ENCODE results near the gene MARCO. TPM values are rescaled to one million over a fixed set of nuclear protein-coding genes. Genes with fewer than 3 reads are reported as not detected.

MARCO gene
- total RNA-seq, 1 experiment from 2014 or later: not detected

GRCh38 chr2:118988706-118989105 lies 46.7 kb downstream of the MARCO start:
- Histone ChIP-seq H3K79me1 (ENCODE audit: insufficient read depth, low read depth, low read length, poor library complexity, severe bottlenecking) (no peaks in the 10 kb centered on the region), H4K5ac (ENCODE audit: insufficient read length, low read depth, low read length) (no peak overlapping the region), H2AK5ac (ENCODE audit: insufficient read length, low read length) (no peak overlapping the region), H3T11ph (ENCODE audit: low read length) (no peak overlapping the region), H3K9me3 (ENCODE audit: control insufficient read depth, low read depth, low read length) (no peaks in the 10 kb centered on the region), H4K91ac (ENCODE audit: insufficient read length, low read depth, low read length) (no peak overlapping the region), H3K4me1 (ENCODE audit: insufficient read depth, low read length) (no peaks in the 10 kb centered on the region), H2BK120ac (ENCODE audit: low read depth, low read length, poor library complexity, severe bottlenecking) (no peak overlapping the region), H2BK20ac (ENCODE audit: low read depth, low read length, poor library complexity, severe bottlenecking) (no peak overlapping the region), H3K27me3 (ENCODE audit: insufficient read depth, low read length) (no peaks in the 10 kb centered on the region; the same call in 1 of the 2 replicates), H2BK12ac (ENCODE audit: insufficient read length, low read depth, low read length) (no peak overlapping the region), H3K23me2 (ENCODE audit: insufficient read length, low read depth, low read length, poor library complexity, severe bottlenecking) (no peaks in the 10 kb centered on the region), H3K4ac (ENCODE audit: low read depth, low read length) (no peak overlapping the region), H3K23ac (ENCODE audit: insufficient read length, low read depth, low read length) (no peak overlapping the region), H3K27ac (ENCODE audit: insufficient read length, low read depth, low read length) (no peak overlapping the region), H2BK5ac (ENCODE audit: insufficient read length, low read length) (no peak overlapping the region), H3K9ac (ENCODE audit: extremely low read depth, insufficient read length, low read length) (no peak overlapping the region), H3K14ac (ENCODE audit: insufficient read depth, low read length) (no peak overlapping the region), H3K56ac (ENCODE audit: insufficient read length, low read depth, low read length) (no peak overlapping the region), H3K4me2 (ENCODE audit: insufficient read depth, insufficient read length, low read length) (no peak overlapping the region), H3K18ac (ENCODE audit: insufficient read length, low read depth, low read length) (no peak overlapping the region), H4K8ac (replicated peaks; ENCODE audit: insufficient read length, low read depth, low read length) (no peak overlapping the region), H2BK15ac (ENCODE audit: low read depth, low read length) (no peak overlapping the region), H2AFZ (ENCODE audit: low read length) (no peak overlapping the region), H3K79me2 (ENCODE audit: insufficient read depth, low read length) (no peaks in the 10 kb centered on the region), H4K20me1 (ENCODE audit: control insufficient read depth, insufficient read depth, insufficient read length) (no peaks in the 10 kb centered on the region)
- TF ChIP-seq CTCF (conservative IDR thresholded peaks at IDR 0.05): no peak
- Mint-ChIP-seq H3K27ac (no peak overlapping the region), H3K27me3 (ENCODE audit: low read depth) (peaks cover 46% of the 10 kb centered on the region), H3K36me3 (ENCODE audit: insufficient read depth in 1 of 3, low read depth in 3 of 3) (no peaks in the 10 kb centered on the region; a peak in 1 of 7 replicates), H3K4me1 (no peaks in the 10 kb centered on the region), H3K9me3 (no peaks in the 10 kb centered on the region), H3K4me3 (no peak overlapping the region)
- WGBS (ENCODE audit: extremely low coverage, insufficient read length, low lambda C conversion rate): no CpG with 5 or more reads among the region's 5 CpGs
- no peak for DNase-seq
